Parathyroid adenoma (tissue), 2 donors: ENCODE measurements around the gene ZNF526.

Experiments used
- H2AFZ ChIP-seq: fragments of 300-600 bp; sonication (generic); one replicate; pipeline ENCODE4 v1.7.0; 2017; ENCODE audit warnings: antibody characterized with exemption, mild to moderate bottlenecking
- H3K27ac ChIP-seq: fragments of 300-600 bp; sonication (generic); one replicate; pipeline ENCODE4 v1.7.0; 2017
- H3K27me3 ChIP-seq: fragments of 300-600 bp; sonication (generic); one replicate; pipeline ENCODE4 v1.7.0; 2017; ENCODE audit warnings: low read length; ENCODE audit not compliant: control insufficient read depth, insufficient read depth
- H3K36me3 ChIP-seq: fragments of 300-600 bp; sonication (generic); one replicate; pipeline ENCODE4 v1.7.0; 2017; ENCODE audit warnings: low read length; ENCODE audit not compliant: control insufficient read depth, insufficient read depth
- H3K4me1 ChIP-seq: fragments of 300-600 bp; sonication (generic); one replicate; pipeline ENCODE4 v1.7.0; 2017; ENCODE audit warnings: control low read depth
- H3K4me2 ChIP-seq: fragments of 300-600 bp; sonication (generic); one replicate; pipeline ENCODE4 v1.7.0; 2017; ENCODE audit warnings: low read length
- H3K4me3 ChIP-seq: fragments of 300-600 bp; sonication (generic); one replicate; pipeline ENCODE4 v1.7.0; 2017; ENCODE audit warnings: low read depth, low read length
- H3K79me2 ChIP-seq: fragments of 300-600 bp; sonication (generic); one replicate; pipeline ENCODE4 v1.7.0; 2017; ENCODE audit warnings: control low read depth
- H3K9ac ChIP-seq: fragments of 300-600 bp; sonication (generic); one replicate; pipeline ENCODE4 v1.7.0; 2017; ENCODE audit warnings: mild to moderate bottlenecking
- H3K9me3 ChIP-seq: fragments of 300-600 bp; sonication (generic); one replicate; pipeline ENCODE4 v1.7.0; 2017; ENCODE audit warnings: low read length; ENCODE audit not compliant: control insufficient read depth
- CTCF ChIP-seq: fragments of 300-600 bp; sonication (generic); IDR thresholded peaks from one replicate; pipeline ENCODE4 v1.7.0; 2017; ENCODE audit warnings: antibody characterized with exemption, mild to moderate bottlenecking
- donor health status: primary hyperparathyroidism.

ZNF526 gene

DNA sequence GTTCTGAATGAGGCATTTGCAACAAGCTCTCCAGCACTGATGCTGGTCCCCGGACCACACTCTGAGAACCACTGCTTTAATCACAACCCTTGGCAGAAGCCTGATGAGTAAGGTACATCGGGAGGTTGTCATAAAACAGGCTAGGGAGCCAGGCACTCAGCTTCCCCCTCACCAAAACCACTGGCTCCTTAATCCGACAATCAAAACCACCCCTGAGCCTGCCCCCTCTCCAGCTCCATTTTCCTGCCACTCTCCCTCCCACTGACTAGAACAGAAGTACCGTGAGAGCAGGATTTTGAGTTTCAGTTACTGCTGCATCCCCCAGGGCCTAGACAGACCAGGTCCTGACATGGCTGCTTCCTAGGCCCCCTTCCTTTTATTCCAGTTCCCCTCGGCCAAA is 15.1 kb downstream of the ZNF526 start:
- no peak overlapping the region for H3K9ac ChIP-seq
- H3K27me3 ChIP-seq: no peaks in the 10 kb centered on the region
- no peaks in the 10 kb centered on the region for H3K9me3 ChIP-seq
- no peak overlapping the region for H3K27ac ChIP-seq
- H3K4me2 ChIP-seq: no peak overlapping the region
- no peaks in the 10 kb centered on the region for H3K4me1 ChIP-seq
- TF ChIP-seq CTCF: no peak
- no peak overlapping the region for H3K4me3 ChIP-seq
- peaks cover 13% of the 10 kb centered on the region for H3K79me2 ChIP-seq
- H2AFZ ChIP-seq: no peak overlapping the region
- H3K36me3 ChIP-seq: no peaks in the 10 kb centered on the region

DNA sequence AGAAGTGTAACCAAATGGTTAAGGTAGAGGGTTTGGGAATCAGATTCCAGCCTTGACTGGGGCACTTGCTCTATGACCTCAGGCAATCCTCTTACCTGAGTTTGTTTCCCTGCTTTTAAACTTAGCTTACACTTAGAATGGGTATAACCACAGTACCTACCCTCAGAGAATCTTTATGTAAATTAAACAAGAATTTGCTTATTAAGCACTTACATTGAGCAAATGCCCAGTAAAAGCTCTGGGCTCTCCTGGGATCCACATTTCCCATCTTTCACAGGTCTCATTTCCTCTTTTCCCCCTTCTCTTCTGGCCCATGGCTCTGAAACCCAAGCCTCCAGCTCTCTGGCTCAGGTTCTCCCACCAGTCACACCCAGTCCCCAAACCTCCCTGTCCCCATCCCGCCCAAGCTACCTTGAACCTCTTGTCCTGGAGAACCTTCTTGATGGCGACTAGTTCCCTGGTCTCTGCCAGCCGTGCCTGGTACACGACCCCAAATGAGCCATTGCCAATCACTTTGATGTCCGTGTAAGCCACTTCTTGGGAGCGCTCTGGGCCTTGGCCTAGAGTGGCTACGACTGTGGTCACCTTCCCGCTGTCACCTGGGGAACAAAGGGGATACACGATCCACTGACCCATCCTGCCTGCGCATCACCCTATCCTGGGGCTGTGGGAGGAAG is 19.6 kb downstream of the ZNF526 start:
- H3K9me3 ChIP-seq: no peaks in the 10 kb centered on the region
- H2AFZ ChIP-seq: no peak overlapping the region
- H3K79me2 ChIP-seq: peaks cover 31% of the 10 kb centered on the region
- H3K4me2 ChIP-seq: no peak overlapping the region
- no peaks in the 10 kb centered on the region for H3K27me3 ChIP-seq
- H3K4me1 ChIP-seq: peaks cover 6% of the 10 kb centered on the region
- H3K9ac ChIP-seq: no peak overlapping the region
- no peak overlapping the region for H3K4me3 ChIP-seq
- H3K27ac ChIP-seq: no peak overlapping the region
- H3K36me3 ChIP-seq: no peaks in the 10 kb centered on the region
- no peak for TF ChIP-seq CTCF

DNA sequence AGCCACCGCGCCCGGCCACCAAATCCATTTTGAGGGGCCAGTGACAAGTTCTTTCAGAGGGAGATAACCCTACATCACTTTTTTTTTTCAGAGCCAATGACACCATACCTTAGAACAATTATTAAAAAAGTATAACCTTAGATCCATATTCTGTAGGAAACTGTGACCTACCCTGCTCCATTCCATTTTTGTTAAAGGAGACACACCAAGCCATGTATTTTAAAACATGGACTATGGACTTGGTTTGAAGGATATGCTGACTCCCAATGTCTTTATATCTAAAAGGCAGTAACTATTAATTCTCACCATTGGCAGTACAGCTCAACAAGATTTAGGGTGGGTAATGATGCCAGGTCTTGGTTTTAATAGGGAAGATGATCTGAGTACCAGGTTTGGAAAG is 21.2 kb downstream of the ZNF526 start:
- H3K27me3 ChIP-seq: no peaks in the 10 kb centered on the region
- H3K9ac ChIP-seq: peak overlapping the region; percentile 68
- H3K27ac ChIP-seq: peak overlapping the region; percentile 36
- peaks cover 6% of the 10 kb centered on the region for H3K4me1 ChIP-seq
- peak overlapping the region; percentile 80 for H3K4me2 ChIP-seq
- H2AFZ ChIP-seq: no peak overlapping the region
- peak overlapping the region; percentile 74 for H3K4me3 ChIP-seq
- no peaks in the 10 kb centered on the region for H3K9me3 ChIP-seq
- H3K36me3 ChIP-seq: no peaks in the 10 kb centered on the region
- TF ChIP-seq CTCF: no peak
- H3K79me2 ChIP-seq: peaks cover 31% of the 10 kb centered on the region

- H3K27ac ChIP-seq: peak overlapping the region; percentile 36
- H3K36me3 ChIP-seq: no peaks in the 10 kb centered on the region
- H3K4me3 ChIP-seq: peak overlapping the region; percentile 74
- H3K79me2 ChIP-seq: peaks cover 31% of the 10 kb centered on the region
- no peaks in the 10 kb centered on the region for H3K27me3 ChIP-seq
- TF ChIP-seq CTCF: no peak
- peak overlapping the region; percentile 59 for H2AFZ ChIP-seq
- H3K9me3 ChIP-seq: no peaks in the 10 kb centered on the region
- peaks cover 6% of the 10 kb centered on the region for H3K4me1 ChIP-seq
- H3K9ac ChIP-seq: peak overlapping the region; percentile 68
- H3K4me2 ChIP-seq: peak overlapping the region; percentile 80
Measured at GRCh38 chr19:42242069-42242511, 22.0 kb downstream of the ZNF526 start.
